DOHH2 (cell line): ENCODE measurements around the gene PPFIA2.

Source experiments
- CTCF ChIP-seq: fragments of 200-600 bp; sonication (generic); IDR thresholded peaks from one replicate; pipeline ENCODE4 v1.5.1; 2014; ENCODE audit warnings: antibody characterized with exemption, mild to moderate bottlenecking, low read depth, low read length; ENCODE audit not compliant: poor library complexity, severe bottlenecking
- EZH2phosphoT487 ChIP-seq: fragments of 200-600 bp; sonication (generic); IDR thresholded peaks from 2 replicates; pipeline ENCODE4 v1.6.1; 2017; ENCODE audit warnings: borderline replicate concordance, mild to moderate bottlenecking, antibody characterized with exemption, low read length, moderate library complexity, mixed read lengths

GRCh38 chr12:81683881-81684280, 75.3 kb downstream of the PPFIA2 start:
- TF ChIP-seq CTCF (no peak), EZH2phosphoT487 (no peak)
